Measurements from ENCODE around the gene WSCD2.

Gene WSCD2

DNA sequence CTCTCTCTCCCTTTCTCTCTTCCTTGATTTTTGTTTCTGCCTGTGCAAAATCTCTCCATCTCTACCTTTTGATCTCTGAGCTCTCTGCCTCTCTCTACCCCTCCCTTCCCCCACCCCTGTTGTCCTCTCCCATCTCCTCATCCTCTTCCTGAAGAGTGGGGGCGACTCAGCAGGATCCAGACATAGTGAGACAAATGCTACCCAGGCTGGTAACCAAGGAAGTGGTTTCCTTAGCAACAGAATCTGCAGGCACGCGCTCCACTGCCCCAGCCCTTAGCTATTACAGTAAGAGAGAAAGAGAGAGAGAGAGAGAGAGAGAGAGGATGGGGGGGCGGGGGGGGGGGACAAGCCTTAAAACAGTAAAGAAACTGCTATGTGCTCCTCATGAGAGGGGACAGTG lies 124.5 kb downstream of the WSCD2 start:
- no peak for DNase-seq
- Histone ChIP-seq H3K36me3 (replicated peaks; ENCODE audit: insufficient read depth, low read length) (no peaks in the 10 kb centered on the region), H3K79me2 (ENCODE audit: low read length) (no peaks in the 10 kb centered on the region), H4K20me1 (ENCODE audit: insufficient read depth, low read length) (no peaks in the 10 kb centered on the region), H3K9ac (ENCODE audit: low read length) (no peak overlapping the region), H3F3A (ENCODE audit: insufficient read depth, low read length) (no peaks in the 10 kb centered on the region), H3K9me3 (replicated peaks; ENCODE audit: insufficient read depth, low read length) (no peaks in the 10 kb centered on the region), H3K27me3 (replicated peaks; ENCODE audit: insufficient read depth, low read length) (no peaks in the 10 kb centered on the region), H3K4me1 (ENCODE audit: low read length) (no peaks in the 10 kb centered on the region), H3K4me3 (ENCODE audit: low read length) (no peak overlapping the region), H2AFZ (ENCODE audit: low read length) (no peak overlapping the region), H3K4me2 (ENCODE audit: low read depth, low read length) (no peak overlapping the region), H3K27ac (ENCODE audit: low read length) (no peak overlapping the region), H3K9me2 (replicated peaks; ENCODE audit: insufficient read depth, low read length) (no peaks in the 10 kb centered on the region)
- TF ChIP-seq EZH2 (optimal IDR thresholded peaks at IDR 0.05; ENCODE audit: low read depth, low read length), result no peak
- TF ChIP-seq, protein P1, sequence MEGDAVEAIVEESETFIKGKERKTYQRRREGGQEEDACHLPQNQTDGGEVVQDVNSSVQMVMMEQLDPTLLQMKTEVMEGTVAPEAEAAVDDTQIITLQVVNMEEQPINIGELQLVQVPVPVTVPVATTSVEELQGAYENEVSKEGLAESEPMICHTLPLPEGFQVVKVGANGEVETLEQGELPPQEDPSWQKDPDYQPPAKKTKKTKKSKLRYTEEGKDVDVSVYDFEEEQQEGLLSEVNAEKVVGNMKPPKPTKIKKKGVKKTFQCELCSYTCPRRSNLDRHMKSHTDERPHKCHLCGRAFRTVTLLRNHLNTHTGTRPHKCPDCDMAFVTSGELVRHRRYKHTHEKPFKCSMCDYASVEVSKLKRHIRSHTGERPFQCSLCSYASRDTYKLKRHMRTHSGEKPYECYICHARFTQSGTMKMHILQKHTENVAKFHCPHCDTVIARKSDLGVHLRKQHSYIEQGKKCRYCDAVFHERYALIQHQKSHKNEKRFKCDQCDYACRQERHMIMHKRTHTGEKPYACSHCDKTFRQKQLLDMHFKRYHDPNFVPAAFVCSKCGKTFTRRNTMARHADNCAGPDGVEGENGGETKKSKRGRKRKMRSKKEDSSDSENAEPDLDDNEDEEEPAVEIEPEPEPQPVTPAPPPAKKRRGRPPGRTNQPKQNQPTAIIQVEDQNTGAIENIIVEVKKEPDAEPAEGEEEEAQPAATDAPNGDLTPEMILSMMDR (IDR thresholded peaks at IDR 0.05; ENCODE audit: low read length), result no peak
- TF ChIP-seq EZH2phosphoT487 (IDR thresholded peaks at IDR 0.05; ENCODE audit: low read length), result no peak

DNA sequence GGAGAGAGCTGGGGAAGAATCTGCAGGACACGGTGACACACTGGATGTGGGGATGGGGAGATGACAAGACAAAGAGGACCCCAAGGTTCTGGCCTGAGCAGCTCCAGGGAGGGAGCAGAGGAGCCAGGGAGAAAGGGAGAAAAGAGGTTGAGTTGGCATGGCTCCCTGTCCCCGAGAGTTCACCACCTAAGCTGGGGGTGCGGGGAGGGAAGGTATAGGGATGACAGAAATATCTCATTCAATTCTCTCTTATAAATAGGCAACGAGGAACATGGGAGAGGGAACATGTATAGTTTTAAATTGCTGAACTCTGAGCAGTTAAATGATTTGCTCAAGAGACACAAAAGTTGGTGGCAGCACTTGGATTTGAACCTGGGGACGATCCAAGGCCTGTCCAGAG lies 124.9 kb downstream of the WSCD2 start:
- Histone ChIP-seq H3K27me3 (replicated peaks; ENCODE audit: insufficient read depth, low read length) (no peaks in the 10 kb centered on the region), H2AFZ (ENCODE audit: low read length) (no peak overlapping the region), H4K20me1 (ENCODE audit: insufficient read depth, low read length) (no peaks in the 10 kb centered on the region), H3K4me2 (ENCODE audit: low read depth, low read length) (no peak overlapping the region), H3K9ac (ENCODE audit: low read length) (no peak overlapping the region), H3K4me1 (ENCODE audit: low read length) (no peaks in the 10 kb centered on the region), H3K4me3 (ENCODE audit: low read length) (no peak overlapping the region), H3F3A (ENCODE audit: insufficient read depth, low read length) (no peaks in the 10 kb centered on the region), H3K9me3 (replicated peaks; ENCODE audit: insufficient read depth, low read length) (no peaks in the 10 kb centered on the region), H3K27ac (ENCODE audit: low read length) (no peak overlapping the region), H3K36me3 (replicated peaks; ENCODE audit: insufficient read depth, low read length) (no peaks in the 10 kb centered on the region), H3K79me2 (ENCODE audit: low read length) (no peaks in the 10 kb centered on the region), H3K9me2 (replicated peaks; ENCODE audit: insufficient read depth, low read length) (no peaks in the 10 kb centered on the region)
- TF ChIP-seq, protein P1 (IDR thresholded peaks at IDR 0.05; ENCODE audit: low read length), result no peak
- TF ChIP-seq EZH2 (optimal IDR thresholded peaks at IDR 0.05; ENCODE audit: low read depth, low read length), result no peak
- TF ChIP-seq EZH2phosphoT487 (IDR thresholded peaks at IDR 0.05; ENCODE audit: low read length), result no peak
- no peak for DNase-seq

DNA sequence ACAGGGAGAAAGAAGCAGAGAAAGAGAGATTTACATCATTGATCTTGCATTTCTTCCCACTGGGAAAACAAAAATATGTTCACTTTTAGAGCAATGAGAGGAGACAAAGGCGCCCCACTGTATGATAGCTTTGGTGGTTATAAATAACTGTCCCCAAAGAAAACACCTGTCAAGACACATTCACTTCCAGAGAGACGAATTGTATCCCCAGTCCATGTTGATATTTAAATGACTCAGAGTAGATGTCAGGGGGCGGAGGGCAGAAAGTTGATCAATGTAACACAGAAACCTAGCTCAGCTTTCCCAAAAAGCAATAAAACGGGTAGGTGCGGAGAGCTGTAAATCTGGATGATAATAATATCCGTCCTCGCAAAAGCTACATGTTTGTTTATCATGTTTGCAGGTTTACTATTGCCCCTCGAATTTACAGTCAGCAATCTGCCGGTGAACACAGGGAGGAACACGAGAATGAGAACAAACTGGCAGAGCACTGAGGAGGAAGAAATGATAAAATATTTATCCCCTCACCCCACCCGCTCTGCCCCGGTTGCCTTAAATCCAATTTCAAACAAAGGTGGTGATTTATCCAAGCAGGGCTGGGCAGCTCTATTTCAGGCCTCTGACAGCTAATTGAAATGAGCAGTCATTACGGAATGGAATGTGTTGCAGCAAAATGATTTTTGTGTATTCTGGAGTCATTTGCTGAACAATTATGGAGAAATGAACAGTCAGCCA lies 125.6 kb downstream of the WSCD2 start:
- H3K36me3 ChIP-seq (replicated peaks; ENCODE audit: insufficient read depth, low read length), result no peaks in the 10 kb centered on the region
- H3K79me2 ChIP-seq (ENCODE audit: low read length), result no peaks in the 10 kb centered on the region
- no peak overlapping the region for H3K4me2 ChIP-seq (ENCODE audit: low read depth, low read length)
- no peak overlapping the region for H2AFZ ChIP-seq (ENCODE audit: low read length)
- no peaks in the 10 kb centered on the region for H3K9me2 ChIP-seq (replicated peaks; ENCODE audit: insufficient read depth, low read length)
- no peak overlapping the region for H3K27ac ChIP-seq (ENCODE audit: low read length)
- H3K9me3 ChIP-seq (replicated peaks; ENCODE audit: insufficient read depth, low read length), result no peaks in the 10 kb centered on the region
- H3F3A ChIP-seq (ENCODE audit: insufficient read depth, low read length), result no peaks in the 10 kb centered on the region
- TF ChIP-seq, protein P1 (IDR thresholded peaks at IDR 0.05; ENCODE audit: low read length), result no peak
- TF ChIP-seq EZH2 (optimal IDR thresholded peaks at IDR 0.05; ENCODE audit: low read depth, low read length), result no peak
- no peak for TF ChIP-seq EZH2phosphoT487 (IDR thresholded peaks at IDR 0.05; ENCODE audit: low read length)
- H3K27me3 ChIP-seq (replicated peaks; ENCODE audit: insufficient read depth, low read length), result no peaks in the 10 kb centered on the region
- H3K4me1 ChIP-seq (ENCODE audit: low read length), result no peaks in the 10 kb centered on the region
- H4K20me1 ChIP-seq (ENCODE audit: insufficient read depth, low read length), result no peaks in the 10 kb centered on the region
- no peak overlapping the region for H3K4me3 ChIP-seq (ENCODE audit: low read length)
- no peak for DNase-seq
- no peak overlapping the region for H3K9ac ChIP-seq (ENCODE audit: low read length)
